Astrocyte of the spinal cord (primary cell): ENCODE measurements around the gene TEX10.

Experiments used
- DNase-seq: peaks from one replicate; pipeline ENCODE4 v3.0.0; 2011; ENCODE audit warnings: low read depth, low spot score
- H3K4me3 ChIP-seq: 2 replicates; pipeline ENCODE4 v1.5.1; 2011; ENCODE audit warnings: low read depth, mild to moderate bottlenecking, low read length, moderate library complexity
- in situ Hi-C: cut with HindIII; loops from 2 replicates; pipeline ENCODE4 v1.10.0; 2017; ENCODE audit warnings: low sequenced_read_pairs
- TF ChIP-seq, protein P1 (sequence below): IDR thresholded peaks from 2 replicates; pipeline ENCODE4 v1.5.1; 2012; ENCODE audit warnings: low read depth, mild to moderate bottlenecking, low read length, inconsistent platforms

Gene TEX10

DNA sequence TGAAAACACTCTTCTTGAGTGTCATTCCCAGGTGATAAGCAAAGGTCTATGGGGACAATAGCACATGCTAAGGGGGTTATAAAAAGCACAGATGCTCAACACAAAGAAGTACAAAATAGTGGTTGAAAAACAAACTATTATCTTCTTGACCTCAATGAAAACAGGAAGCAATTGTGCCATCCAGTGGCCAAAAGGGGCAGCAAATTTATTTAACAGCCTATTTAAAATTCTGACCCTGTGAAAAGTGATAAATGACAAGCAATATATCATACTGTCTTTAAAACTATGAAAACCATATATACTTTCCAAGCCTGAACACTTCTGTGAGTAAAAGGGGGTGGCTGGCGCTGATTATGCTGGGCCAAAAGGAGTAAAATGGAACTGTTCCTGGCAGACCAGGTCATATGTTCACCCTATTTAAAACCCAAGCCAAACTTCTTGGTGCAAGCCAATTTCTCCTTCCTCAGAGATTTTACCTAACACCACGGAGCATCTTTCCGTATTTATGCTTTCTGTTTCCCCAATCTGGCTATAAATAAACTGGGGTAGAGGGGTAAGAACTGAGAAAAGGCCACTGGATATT is 29.7 kb downstream of the TEX10 start:
- TF ChIP-seq, protein P1, sequence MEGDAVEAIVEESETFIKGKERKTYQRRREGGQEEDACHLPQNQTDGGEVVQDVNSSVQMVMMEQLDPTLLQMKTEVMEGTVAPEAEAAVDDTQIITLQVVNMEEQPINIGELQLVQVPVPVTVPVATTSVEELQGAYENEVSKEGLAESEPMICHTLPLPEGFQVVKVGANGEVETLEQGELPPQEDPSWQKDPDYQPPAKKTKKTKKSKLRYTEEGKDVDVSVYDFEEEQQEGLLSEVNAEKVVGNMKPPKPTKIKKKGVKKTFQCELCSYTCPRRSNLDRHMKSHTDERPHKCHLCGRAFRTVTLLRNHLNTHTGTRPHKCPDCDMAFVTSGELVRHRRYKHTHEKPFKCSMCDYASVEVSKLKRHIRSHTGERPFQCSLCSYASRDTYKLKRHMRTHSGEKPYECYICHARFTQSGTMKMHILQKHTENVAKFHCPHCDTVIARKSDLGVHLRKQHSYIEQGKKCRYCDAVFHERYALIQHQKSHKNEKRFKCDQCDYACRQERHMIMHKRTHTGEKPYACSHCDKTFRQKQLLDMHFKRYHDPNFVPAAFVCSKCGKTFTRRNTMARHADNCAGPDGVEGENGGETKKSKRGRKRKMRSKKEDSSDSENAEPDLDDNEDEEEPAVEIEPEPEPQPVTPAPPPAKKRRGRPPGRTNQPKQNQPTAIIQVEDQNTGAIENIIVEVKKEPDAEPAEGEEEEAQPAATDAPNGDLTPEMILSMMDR, result peak; percentile 67
- DNase-seq, result peak; percentile 56
- H3K4me3 ChIP-seq, result no peak overlapping the region
- in situ Hi-C loops, result no loop called here

DNA sequence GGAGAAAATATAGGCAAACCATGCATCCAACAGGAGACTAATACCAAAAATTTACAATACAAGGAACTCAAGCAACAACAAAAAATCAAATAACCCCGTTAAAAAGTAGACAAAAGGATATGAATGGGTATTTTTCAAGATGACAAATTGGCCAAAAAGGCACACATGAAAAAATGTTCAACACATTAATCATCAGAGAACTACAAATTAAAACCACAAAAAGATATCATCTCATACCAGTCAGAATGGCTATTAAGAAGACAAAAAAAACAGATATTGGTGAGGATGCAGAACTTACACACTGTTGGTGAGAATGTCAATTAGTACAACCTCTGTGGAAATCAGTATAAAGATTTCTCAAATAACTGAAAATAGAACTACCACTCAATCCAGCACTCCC is 35.0 kb downstream of the TEX10 start:
- no peak overlapping the region for H3K4me3 ChIP-seq
- TF ChIP-seq, protein P1, result no peak
- in situ Hi-C loops, result no loop called here
- DNase-seq, result no peak

GRCh38 chr9:100315561-100315960 is 37.2 kb downstream of the TEX10 start:
- in situ Hi-C loops, result no loop called here
- no peak for DNase-seq
- TF ChIP-seq, protein P1, result no peak
- no peak overlapping the region for H3K4me3 ChIP-seq

- TF ChIP-seq, protein P1, result no peak
- no peak for DNase-seq
- no peak overlapping the region for H3K4me3 ChIP-seq
- in situ Hi-C loops, result no loop called here
Observed at GRCh38 chr9:100309992-100310391, 42.8 kb downstream of the TEX10 start.

- in situ Hi-C loops, result no loop called here
- TF ChIP-seq, protein P1, result no peak
- no peak overlapping the region for H3K4me3 ChIP-seq
- peak; percentile 26 for DNase-seq
Observed at GRCh38 chr9:100308965-100309564, 43.7 kb downstream of the TEX10 start.

DNA sequence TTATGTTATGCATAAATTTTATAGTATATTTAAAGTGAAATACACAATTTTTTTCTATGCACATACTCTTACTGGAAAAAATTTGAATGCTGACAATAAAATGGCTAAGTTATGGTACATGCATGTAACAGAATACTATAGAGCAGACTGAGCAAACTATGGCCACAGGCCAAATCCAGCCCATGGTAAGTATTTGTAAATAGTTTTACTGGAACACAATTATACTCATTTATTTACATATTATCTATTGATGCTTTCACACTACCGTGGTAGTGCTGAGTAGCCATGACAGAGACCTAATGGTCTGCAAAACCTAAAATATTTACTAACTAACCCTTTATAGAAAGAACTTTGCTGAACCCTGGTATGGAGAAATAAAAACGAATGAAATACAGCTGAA is 45.7 kb downstream of the TEX10 start:
- in situ Hi-C loops, result no loop called here
- no peak for DNase-seq
- TF ChIP-seq, protein P1, result no peak

More for the DNA sequence above, 45.7 kb downstream of the TEX10 start:
- H3K4me3 ChIP-seq, result no peak overlapping the region
